ENCODE results near the gene CLIP3.

- TF ChIP-seq, protein P1, sequence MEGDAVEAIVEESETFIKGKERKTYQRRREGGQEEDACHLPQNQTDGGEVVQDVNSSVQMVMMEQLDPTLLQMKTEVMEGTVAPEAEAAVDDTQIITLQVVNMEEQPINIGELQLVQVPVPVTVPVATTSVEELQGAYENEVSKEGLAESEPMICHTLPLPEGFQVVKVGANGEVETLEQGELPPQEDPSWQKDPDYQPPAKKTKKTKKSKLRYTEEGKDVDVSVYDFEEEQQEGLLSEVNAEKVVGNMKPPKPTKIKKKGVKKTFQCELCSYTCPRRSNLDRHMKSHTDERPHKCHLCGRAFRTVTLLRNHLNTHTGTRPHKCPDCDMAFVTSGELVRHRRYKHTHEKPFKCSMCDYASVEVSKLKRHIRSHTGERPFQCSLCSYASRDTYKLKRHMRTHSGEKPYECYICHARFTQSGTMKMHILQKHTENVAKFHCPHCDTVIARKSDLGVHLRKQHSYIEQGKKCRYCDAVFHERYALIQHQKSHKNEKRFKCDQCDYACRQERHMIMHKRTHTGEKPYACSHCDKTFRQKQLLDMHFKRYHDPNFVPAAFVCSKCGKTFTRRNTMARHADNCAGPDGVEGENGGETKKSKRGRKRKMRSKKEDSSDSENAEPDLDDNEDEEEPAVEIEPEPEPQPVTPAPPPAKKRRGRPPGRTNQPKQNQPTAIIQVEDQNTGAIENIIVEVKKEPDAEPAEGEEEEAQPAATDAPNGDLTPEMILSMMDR (IDR thresholded peaks at IDR 0.05 in 8 of 11, conservative IDR thresholded peaks at IDR 0.05 in 3 of 11), result no peak
- TF ChIP-seq POLR2A (IDR thresholded peaks at IDR 0.05) (no peak), POLR2AphosphoS5 (IDR thresholded peaks at IDR 0.05) (no peak)
These were observed 9.2 kb upstream of the CLIP3 start for GRCh38 chr19:36041831-36042230.
